Measurements from ENCODE around the gene TMEM30A. TPM values are rescaled to one million over a fixed set of nuclear protein-coding genes. Genes with fewer than 3 reads are reported as not detected.

TMEM30A gene
- total RNA-seq, 1 experiment from 2014 or later: 36.8 TPM

GRCh38 chr6:75249837-75250236, 34.8 kb downstream of the TMEM30A start:
- intact Hi-C loops (cut with micrococcal nuclease): no loop called here
- H3K4me2 ChIP-seq (ENCODE audit: low read length): no peak overlapping the region
- H3F3A ChIP-seq (ENCODE audit: low read length, unreplicated experiment): no peaks in the 10 kb centered on the region
- BruUV-seq (replicated peaks): no TSS peak
- no peak overlapping the region for H3K4me3 ChIP-seq (ENCODE audit: low read length)
- no peaks in the 10 kb centered on the region for H3K9me3 ChIP-seq (ENCODE audit: low read length)
- H3K4me1 ChIP-seq (ENCODE audit: insufficient read depth, low read length): no peaks in the 10 kb centered on the region
- CTCF ChIA-PET: no interaction called here
- no peaks in the 10 kb centered on the region for H3K9me2 ChIP-seq (replicated peaks; ENCODE audit: low read length)
- H3K27me3 ChIP-seq (ENCODE audit: low read length): no peaks in the 10 kb centered on the region
- no peak for TF ChIP-seq EZH2 (IDR thresholded peaks at IDR 0.05; ENCODE audit: low read length, unreplicated experiment)
- no peak for TF ChIP-seq EZH2phosphoT487 (IDR thresholded peaks at IDR 0.05; ENCODE audit: borderline replicate concordance, low read length)
- no peak for TF ChIP-seq CTCF (conservative IDR thresholded peaks at IDR 0.05; ENCODE audit: low read depth, low read length)
- no peak for ATAC-seq
- no peak overlapping the region for H2AFZ ChIP-seq (ENCODE audit: low read length)
- H4K20me1 ChIP-seq (ENCODE audit: low read length): no peaks in the 10 kb centered on the region
- no peaks in the 10 kb centered on the region for H3K79me2 ChIP-seq (ENCODE audit: low read length)
- H3K36me3 ChIP-seq (ENCODE audit: low read depth, low read length): no peaks in the 10 kb centered on the region
- no peak overlapping the region for H3K9ac ChIP-seq (ENCODE audit: low read length)
- DNase-seq: no peak
- POLR2A ChIA-PET (ENCODE audit: unreplicated experiment): no interaction called here
- H3K27ac ChIP-seq (ENCODE audit: low read length): no peak overlapping the region

- BruUV-seq (replicated peaks): no TSS peak
- Histone ChIP-seq H4K20me1 (ENCODE audit: low read length) (no peaks in the 10 kb centered on the region), H3K9ac (ENCODE audit: low read length) (no peak overlapping the region), H3K9me2 (replicated peaks; ENCODE audit: low read length) (no peaks in the 10 kb centered on the region), H3K4me2 (ENCODE audit: low read length) (no peak overlapping the region), H3K79me2 (ENCODE audit: low read length) (peaks cover 22% of the 10 kb centered on the region), H3K4me1 (ENCODE audit: insufficient read depth, low read length) (peaks cover 3% of the 10 kb centered on the region; the same call in 1 of the 2 replicates), H3F3A (ENCODE audit: low read length, unreplicated experiment) (no peaks in the 10 kb centered on the region), H3K36me3 (ENCODE audit: low read depth, low read length) (no peaks in the 10 kb centered on the region), H3K4me3 (ENCODE audit: low read length) (no peak overlapping the region), H3K27me3 (ENCODE audit: low read length) (no peaks in the 10 kb centered on the region), H3K27ac (ENCODE audit: low read length) (no peak overlapping the region), H3K9me3 (ENCODE audit: low read length) (no peaks in the 10 kb centered on the region), H2AFZ (ENCODE audit: low read length) (no peak overlapping the region)
- ChIA-PET CTCF (no interaction called here), POLR2A (ENCODE audit: unreplicated experiment) (no interaction called here)
- DNase-seq (no peak), ATAC-seq (no peak)
- TF ChIP-seq CTCF (conservative IDR thresholded peaks at IDR 0.05; ENCODE audit: low read depth, low read length): no peak
- no peak for TF ChIP-seq EZH2 (IDR thresholded peaks at IDR 0.05; ENCODE audit: low read length, unreplicated experiment)
- no peak for TF ChIP-seq EZH2phosphoT487 (IDR thresholded peaks at IDR 0.05; ENCODE audit: borderline replicate concordance, low read length)
- intact Hi-C loops (cut with micrococcal nuclease): no loop called here
Observed at GRCh38 chr6:75246386-75246785, 38.2 kb downstream of the TMEM30A start.

- intact Hi-C loops (cut with micrococcal nuclease): loop anchor here (5.0 kb wide), 1 partner anchor 38 kb away; the partner anchor contains the start of gene TMEM30A
Observed at GRCh38 chr6:75244063-75244584, 40.5 kb downstream of the TMEM30A start.

More at GRCh38 chr6:75244063-75244584, 40.5 kb downstream of the TMEM30A start:
- Histone ChIP-seq H3K9me3 (ENCODE audit: low read length) (no peaks in the 10 kb centered on the region), H2AFZ (ENCODE audit: low read length) (peak overlapping the region; percentile 95), H3K27me3 (ENCODE audit: low read length) (no peaks in the 10 kb centered on the region), H3K4me3 (ENCODE audit: low read length) (peak overlapping the region; percentile 95), H3K79me2 (ENCODE audit: low read length) (peaks cover 37% of the 10 kb centered on the region), H3K9ac (ENCODE audit: low read length) (peak overlapping the region; percentile 95), H3F3A (ENCODE audit: low read length, unreplicated experiment) (no peaks in the 10 kb centered on the region), H3K36me3 (ENCODE audit: low read depth, low read length) (peaks cover 9% of the 10 kb centered on the region), H3K4me1 (ENCODE audit: insufficient read depth, low read length) (peaks cover 8% of the 10 kb centered on the region; the same call in 1 of the 2 replicates), H3K27ac (ENCODE audit: low read length) (peak overlapping the region; percentile 89), H3K9me2 (replicated peaks; ENCODE audit: low read length) (no peaks in the 10 kb centered on the region), H3K4me2 (ENCODE audit: low read length) (peak overlapping the region; percentile 91), H4K20me1 (ENCODE audit: low read length) (0 out of 2 replicates have a peak, but pooled peaks cover 5% of the 10 kb centered on the region)
- DNase-seq: no peak
- BruUV-seq (replicated peaks): TSS peak; percentile 99
- TF ChIP-seq CTCF (conservative IDR thresholded peaks at IDR 0.05; ENCODE audit: low read depth, low read length) (no peak), EZH2phosphoT487 (IDR thresholded peaks at IDR 0.05; ENCODE audit: borderline replicate concordance, low read length) (no peak), EZH2 (IDR thresholded peaks at IDR 0.05; ENCODE audit: low read length, unreplicated experiment) (no peak)
- ChIA-PET POLR2A (ENCODE audit: unreplicated experiment) (interaction anchor here (1.4 kb wide), 1 partner anchor 40 kb away, joined by 4 read pairs; the partner anchor contains the start of gene TMEM30A), CTCF (no interaction called here)
- ATAC-seq: peak; percentile 31

Data from PC-3 (cell line).